Left colon (tissue), 2 donors: ENCODE results near the gene PTPRH. TPM values are rescaled to one million over a fixed set of nuclear protein-coding genes. Genes with fewer than 3 reads are reported as not detected.

Experiments used
- ATAC-seq: fragments of 200-7000 bp; cut with Tn5 transposase; one replicate; pipeline ENCODE4 v1.9.1; 2020; ENCODE audit warnings: mild to moderate bottlenecking, moderate library complexity
- DNase-seq, 2 donors: peaks; one replicate each; pipeline ENCODE4 v3.0.0-alpha.2; 2020
- intact Hi-C, 2 donors: fragments of 100-400 bp; cut with DNase I in 1 of 2; cut with micrococcal nuclease in 1 of 2; formaldehyde crosslinking; loops; one replicate each; pipeline versions ENCODE4 v1.11.2 to v1.14.0; 2022; cut with DNase I, micrococcal nuclease
- microRNA-seq, 2 donors: library from miRNA; unstranded; fragments of <30 nt; microRNA quantifications; one replicate each; pipeline versions ENCODE4 v1.1.0 to v1.2.0, GENCODE V29; 2020
- total RNA-seq, 2 donors: library from RNA; stranded (reverse); fragmentation: NEBNext Ultra II Directional; extraction: Animal tissue kit (Norgen Biotek cat#: 25700); gene quantifications; one replicate each; pipeline ENCODE4 v1.2.1, GENCODE V29; 2021
- donor health status: DM: no; HTN: no; CAD: no.
- donor health status: DM: yes; HTN: yes; CAD: no.

PTPRH gene
- total RNA-seq, 2 donors from 2014 or later, result 95.7 to 104 TPM

GRCh38 chr19:55147545-55148251 lies 61.6 kb downstream of the PTPRH start:
- no peak for DNase-seq
- ATAC-seq, result no peak
- intact Hi-C loops, result no loop called here

- ATAC-seq (peak; percentile 87), DNase-seq (peak in 1 of 2 donors; percentile 22)
- intact Hi-C loops, result no loop called here
Measured at GRCh38 chr19:55146705-55147273, 62.5 kb downstream of the PTPRH start.

GRCh38 chr19:55146078-55146704 lies 63.1 kb downstream of the PTPRH start:
- ATAC-seq, result peak; percentile 41
- no peak for DNase-seq
- intact Hi-C loops, result no loop called here

GRCh38 chr19:55145232-55145631 lies 64.1 kb downstream of the PTPRH start:
- intact Hi-C loops, result no loop called here
- ATAC-seq (no peak), DNase-seq (no peak)

- ATAC-seq (peak; percentile 11), DNase-seq (no peak)
- intact Hi-C loops, result loop anchor here in 1 of 2 donors (5.0 kb wide), 1 partner anchor 276 kb away; no protein-coding TSS in a partner anchor
Measured at GRCh38 chr19:55141696-55142095, 67.6 kb downstream of the PTPRH start.

- ATAC-seq (no peak), DNase-seq (no peak)
- intact Hi-C loops, result no loop called here
Measured at GRCh38 chr19:55137915-55138314, 71.4 kb downstream of the PTPRH start.

GRCh38 chr19:55136399-55137102 lies 72.8 kb downstream of the PTPRH start:
- DNase-seq (no peak), ATAC-seq (no peak)
- intact Hi-C loops, result no loop called here

GRCh38 chr19:55134736-55135135 lies 74.6 kb downstream of the PTPRH start:
- ATAC-seq (no peak), DNase-seq (no peak)
- intact Hi-C loops, result no loop called here

GRCh38 chr19:55133639-55134444 lies 75.5 kb downstream of the PTPRH start:
- ATAC-seq (no peak), DNase-seq (no peak)
- intact Hi-C loops, result no loop called here

- DNase-seq (no peak), ATAC-seq (no peak)
- intact Hi-C loops, result no loop called here
Measured at GRCh38 chr19:55132453-55133129, 76.7 kb downstream of the PTPRH start.

GRCh38 chr19:55131421-55131820 lies 77.9 kb downstream of the PTPRH start:
- intact Hi-C loops, result no loop called here
- ATAC-seq (no peak), DNase-seq (no peak)

Small RNA genes lying within 50 kb of the gene (microRNA-seq; reads per million reads assigned to microRNA genes)
- 0 to 1.1 reads per million in 2 donors for gene MIR6802
- 3.2 to 6.8 reads per million in 2 donors for gene MIR6803
- gene MIR6804, result 0.53 to 8.2 reads per million in 2 donors

Other genes starting within 250 kb of the PTPRH start
- gene NLRP2, start 243.1 kb downstream of the PTPRH start, total RNA-seq, result 1 to 10 TPM; 2.0 to 3.8 TPM
- under 1 TPM; 0.28 to 0.49 TPM for gene GP6, start 171.2 kb downstream of the PTPRH start, total RNA-seq
- gene RDH13, start 146.4 kb downstream of the PTPRH start, total RNA-seq, result 10 to 100 TPM; 50.5 to 69.3 TPM
- 10 to 100 TPM; 42.1 to 75.9 TPM for gene EPS8L1, start 133.6 kb downstream of the PTPRH start, total RNA-seq
- gene PPP1R12C, start 91.9 kb downstream of the PTPRH start, total RNA-seq, result 100 to 1,000 TPM; 102 to 118 TPM
- under 1 TPM; 0.40 to 0.70 TPM for gene TNNT1, start 60.3 kb downstream of the PTPRH start, total RNA-seq
- 1 to 10 TPM in 1 of 2 donors, not detected in 1; 1.1 TPM for gene TNNI3, start 51.8 kb downstream of the PTPRH start, total RNA-seq
- gene DNAAF3, start 42.9 kb downstream of the PTPRH start, total RNA-seq, result 1 to 10 TPM in 1 of 2 donors, under 1 TPM in 1; 0.79 to 2.6 TPM
- gene SYT5, start 29.2 kb downstream of the PTPRH start, total RNA-seq, result 1 to 10 TPM in 1 of 2 donors, under 1 TPM in 1; 0.64 to 1.9 TPM
- 1 to 10 TPM; 2.2 to 2.9 TPM for gene TMEM86B, start 19.3 kb upstream of the PTPRH start, total RNA-seq
- gene PPP6R1, start 49.5 kb upstream of the PTPRH start, total RNA-seq, result 10 to 100 TPM; 56.6 to 59.5 TPM
- gene HSPBP1, start 70.6 kb upstream of the PTPRH start, total RNA-seq, result 10 to 100 TPM; 28.4 to 35.2 TPM
- gene BRSK1, start 74.5 kb upstream of the PTPRH start, total RNA-seq, result 1 to 10 TPM in 1 of 2 donors, under 1 TPM in 1; 0.95 to 1.3 TPM
- 10 to 100 TPM; 50.2 to 54.6 TPM for gene TMEM150B, start 115.8 kb upstream of the PTPRH start, total RNA-seq
- gene KMT5C, start 130.4 kb upstream of the PTPRH start, total RNA-seq, result 10 to 100 TPM; 19.0 to 20.7 TPM
- gene COX6B2, start 145.2 kb upstream of the PTPRH start, total RNA-seq, result 10 to 100 TPM; 23.0 to 27.6 TPM
- not detected for gene GARIN5B, start 153.8 kb upstream of the PTPRH start, total RNA-seq
- gene IL11, start 161.0 kb upstream of the PTPRH start, total RNA-seq, result under 1 TPM; 0.31 to 0.46 TPM
- not detected for gene TMEM190, start 167.3 kb upstream of the PTPRH start, total RNA-seq
- gene TMEM238, start 174.8 kb upstream of the PTPRH start, total RNA-seq, result 10 to 100 TPM; 83.4 to 89.4 TPM
- 1,000 to 10,000 TPM; 1,151 to 1,179 TPM for gene RPL28, start 176.4 kb upstream of the PTPRH start, total RNA-seq
- gene UBE2S, start 198.3 kb upstream of the PTPRH start, total RNA-seq, result 10 to 100 TPM; 20.9 to 33.7 TPM
- not detected for gene SHISA7, start 233.8 kb upstream of the PTPRH start, total RNA-seq